Lung (tissue), 12 donors: ENCODE results near the gene ATG7. TPM values are rescaled to one million over a fixed set of nuclear protein-coding genes. Genes with fewer than 3 reads are reported as not detected.
A peak's percentile ranks its signal among the peaks of the same experiment; 100 is the strongest.

Experiments
- ATAC-seq: fragments of 200-7000 bp; cut with Tn5 transposase; one replicate; pipeline ENCODE4 v1.9.1; 2020; ENCODE audit warnings: moderate number of reproducible peaks; ENCODE audit not compliant: insufficient read depth, low FRiP score
- DNase-seq, 3 donors: peaks; one replicate each; pipeline ENCODE4 v3.0.0-alpha.2; 2013 to 2017
- H3K27ac ChIP-seq, 2 donors: one replicate each; pipeline ENCODE4 v1.5.1; 2013; ENCODE audit warnings: mild to moderate bottlenecking in 2 of 2, moderate library complexity in 2 of 2, control low read depth in 1 of 2, inconsistent platforms in 1 of 2, low read depth in 1 of 2, low read length in 1 of 2
- H3K27me3 ChIP-seq, 3 donors: one replicate each; pipeline ENCODE4 v1.5.1; 2013; ENCODE audit warnings: low read length in 2 of 3; ENCODE audit not compliant: control insufficient read depth in 3 of 3, insufficient read depth in 3 of 3
- H3K36me3 ChIP-seq, 4 donors: one replicate each; pipeline ENCODE4 v1.5.1; 2013; ENCODE audit warnings: low read length in 4 of 4, mild to moderate bottlenecking in 1 of 4, moderate library complexity in 1 of 4; ENCODE audit not compliant: control insufficient read depth in 4 of 4, insufficient read depth in 4 of 4
- H3K4me1 ChIP-seq, 5 donors: one replicate each; pipeline ENCODE4 v1.5.1; 2013; ENCODE audit warnings: low read length in 5 of 5, mild to moderate bottlenecking in 2 of 5, moderate library complexity in 1 of 5; ENCODE audit not compliant: control insufficient read depth in 5 of 5, insufficient read depth in 5 of 5
- H3K4me3 ChIP-seq: one replicate; pipeline ENCODE4 v1.5.1; 2013; ENCODE audit warnings: mild to moderate bottlenecking, control low read depth, moderate library complexity
- H3K9ac ChIP-seq, 2 donors: one replicate each; pipeline ENCODE4 v1.5.1; 2013; ENCODE audit warnings: low read length in 2 of 2, control low read depth in 1 of 2; ENCODE audit not compliant: insufficient read depth in 1 of 2
- H3K9me3 ChIP-seq, 4 donors: one replicate each; pipeline ENCODE4 v1.5.1; 2013; ENCODE audit warnings: low read length in 3 of 4, mild to moderate bottlenecking in 1 of 4, moderate library complexity in 1 of 4; ENCODE audit not compliant: control insufficient read depth in 4 of 4, insufficient read depth in 3 of 4
- CTCF ChIP-seq: IDR thresholded peaks from 2 replicates; pipeline ENCODE4 v1.5.1; 2012; ENCODE audit warnings: mild to moderate bottlenecking; ENCODE audit errors: control extremely low read depth, extremely low read depth
- WGBS, 2 donors: extraction: QIAGEN DNeasy Blood & Tissue Kit; methylation state at CpG; one replicate each; pipeline ENCODE4 v1.1.7; 2013; 5-methylcytosine and 5-hydroxymethylcytosine counted together
- polyA plus RNA-seq, 2 donors: library from polyadenylated mRNA; stranded (reverse); fragments of 200-250 nt; gene quantifications; one replicate each; pipeline ENCODE4 v1.2.1, GENCODE V29; 2013
- total RNA-seq, 2 donors: library from RNA; depleted of rRNA in 1 of 2; stranded (reverse); fragments of >200 nt in 1 of 2; gene quantifications; one replicate each; pipeline ENCODE4 v1.2.1, GENCODE V29; 2014 to 2021
- donor health status: control.
- donor health status: control.
- donor health status: Bipolar disorder and iron deficiency.
- donor health status: healthy.
- donor health status: DM: yes; HTN: yes; CAD: no.

ATG7 gene
- total and polyA plus RNA-seq, 4 donors = 11.2 to 72.0 (median 53.3) TPM

GRCh38 chr3:11386465-11387113 is 114.4 kb downstream of the ATG7 start:
- H3K4me3 ChIP-seq = no peak overlapping the region
- peak overlapping the region in 1 of 2 donors; percentile 4 for H3K9ac ChIP-seq
- H3K36me3 ChIP-seq = peaks cover 0 to 3% (median under 1%) of the 10 kb centered on the region in 4 donors
- peaks cover 1 to 41% (median 22%) of the 10 kb centered on the region in 5 donors for H3K4me1 ChIP-seq
- peak; percentile 51 to 84 (median 80) for DNase-seq
- no peak overlapping the region for H3K27ac ChIP-seq
- H3K27me3 ChIP-seq = no peaks in the 10 kb centered on the region
- 67 to 81% methylated on average over 2 of the region's 2 CpGs for WGBS, 2 donors
- no peaks in the 10 kb centered on the region for H3K9me3 ChIP-seq
- ATAC-seq = no peak
- no peak for TF ChIP-seq CTCF

- Histone ChIP-seq H3K27ac (no peak overlapping the region), H3K4me3 (no peak overlapping the region), H3K9me3 (no peaks in the 10 kb centered on the region), H3K27me3 (no peaks in the 10 kb centered on the region), H3K9ac (no peak overlapping the region), H3K36me3 (peaks cover 0 to 3% (median under 1%) of the 10 kb centered on the region in 4 donors), H3K4me1 (peaks cover 1 to 38% (median 25%) of the 10 kb centered on the region in 5 donors)
- WGBS, 2 donors = 92 to 94% methylated on average over 10 of the region's 10 CpGs
- no peak for TF ChIP-seq CTCF
- ATAC-seq (no peak), DNase-seq (no peak)
Observed at GRCh38 chr3:11389386-11390268, 117.4 kb downstream of the ATG7 start.

- H3K9me3 ChIP-seq = no peaks in the 10 kb centered on the region
- 75 to 86% methylated on average over 5 of the region's 5 CpGs for WGBS, 2 donors
- H3K4me1 ChIP-seq = peaks cover 1 to 33% (median 25%) of the 10 kb centered on the region in 5 donors
- no peak overlapping the region for H3K27ac ChIP-seq
- DNase-seq (no peak), ATAC-seq (no peak)
- H3K27me3 ChIP-seq = no peaks in the 10 kb centered on the region
- no peak overlapping the region for H3K4me3 ChIP-seq
- TF ChIP-seq CTCF = no peak
- no peak overlapping the region for H3K9ac ChIP-seq
- H3K36me3 ChIP-seq = peaks cover 0 to 3% (median under 1%) of the 10 kb centered on the region in 4 donors
Observed at GRCh38 chr3:11390411-11391131, 118.4 kb downstream of the ATG7 start.
